ENCODE data around the gene UNC79.
"Not testable (repeated sequence)": the region's sequence is repeated elsewhere in the genome, so short reads cannot be mapped to it uniquely, and the experiment has no call there.

Gene UNC79

GRCh38 chr14:93481758-93482157 lies 51.0 kb downstream of the UNC79 start:
- Histone ChIP-seq H2AFZ (ENCODE audit: low read length) (no peak overlapping the region), H3K27ac (ENCODE audit: low read length) (no peak overlapping the region), H3K9me3 (replicated peaks; ENCODE audit: insufficient read depth, low read length) (no peaks in the 10 kb centered on the region), H3K4me2 (ENCODE audit: low read depth, low read length) (no peak overlapping the region), H3K36me3 (replicated peaks; ENCODE audit: insufficient read depth, low read length) (no peaks in the 10 kb centered on the region), H3F3A (ENCODE audit: insufficient read depth, low read length) (no peaks in the 10 kb centered on the region), H3K4me3 (ENCODE audit: low read length) (no peak overlapping the region), H3K9ac (ENCODE audit: low read length) (no peak overlapping the region), H3K27me3 (replicated peaks; ENCODE audit: insufficient read depth, low read length) (no peaks in the 10 kb centered on the region), H3K9me2 (replicated peaks; ENCODE audit: insufficient read depth, low read length) (no peaks in the 10 kb centered on the region), H4K20me1 (ENCODE audit: insufficient read depth, low read length) (no peaks in the 10 kb centered on the region), H3K79me2 (ENCODE audit: low read length) (no peaks in the 10 kb centered on the region), H3K4me1 (ENCODE audit: low read length) (no peaks in the 10 kb centered on the region)
- DNase-seq = no peak
- TF ChIP-seq EZH2phosphoT487 (IDR thresholded peaks at IDR 0.05; ENCODE audit: low read length) = no peak
- no peak for TF ChIP-seq CTCF (IDR thresholded peaks at IDR 0.05; ENCODE audit: low read length)
- no peak for TF ChIP-seq EZH2 (optimal IDR thresholded peaks at IDR 0.05; ENCODE audit: low read depth, low read length)

DNA sequence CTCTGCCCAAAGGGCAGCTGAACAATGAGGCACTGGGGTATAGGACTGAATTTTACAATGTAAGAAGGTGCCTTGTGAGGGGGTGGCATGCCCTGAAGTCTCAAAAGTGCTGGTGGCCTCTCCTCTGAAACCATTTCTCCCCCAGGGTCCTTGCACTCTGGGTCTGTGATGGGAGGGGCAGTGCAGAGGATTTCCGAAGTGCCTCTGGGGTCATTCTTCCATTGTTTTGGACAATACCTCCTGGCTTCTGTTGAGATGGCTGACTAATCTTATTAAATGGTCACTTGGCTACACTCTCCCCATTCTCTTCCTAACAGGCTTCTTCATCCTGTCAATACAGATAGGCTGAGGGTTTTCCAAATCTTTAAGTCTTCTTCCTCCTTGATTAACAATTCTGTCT lies 59.3 kb downstream of the UNC79 start:
- Histone ChIP-seq H3K9me2 (replicated peaks; ENCODE audit: insufficient read depth, low read length) (no peaks in the 10 kb centered on the region), H3K79me2 (ENCODE audit: low read length) (no peaks in the 10 kb centered on the region), H4K20me1 (ENCODE audit: insufficient read depth, low read length) (no peaks in the 10 kb centered on the region), H3K27ac (ENCODE audit: low read length) (no peak overlapping the region), H3K9ac (ENCODE audit: low read length) (no peak overlapping the region), H3K4me1 (ENCODE audit: low read length) (no peaks in the 10 kb centered on the region), H2AFZ (ENCODE audit: low read length) (no peak overlapping the region), H3K4me3 (ENCODE audit: low read length) (no peak overlapping the region), H3K36me3 (replicated peaks; ENCODE audit: insufficient read depth, low read length) (no peaks in the 10 kb centered on the region), H3K4me2 (ENCODE audit: low read depth, low read length) (no peak overlapping the region), H3K9me3 (replicated peaks; ENCODE audit: insufficient read depth, low read length) (no peaks in the 10 kb centered on the region), H3F3A (ENCODE audit: insufficient read depth, low read length) (no peaks in the 10 kb centered on the region), H3K27me3 (replicated peaks; ENCODE audit: insufficient read depth, low read length) (no peaks in the 10 kb centered on the region)
- DNase-seq = no peak
- no peak for TF ChIP-seq EZH2 (optimal IDR thresholded peaks at IDR 0.05; ENCODE audit: low read depth, low read length)
- TF ChIP-seq CTCF (IDR thresholded peaks at IDR 0.05; ENCODE audit: low read length) = no peak

DNA sequence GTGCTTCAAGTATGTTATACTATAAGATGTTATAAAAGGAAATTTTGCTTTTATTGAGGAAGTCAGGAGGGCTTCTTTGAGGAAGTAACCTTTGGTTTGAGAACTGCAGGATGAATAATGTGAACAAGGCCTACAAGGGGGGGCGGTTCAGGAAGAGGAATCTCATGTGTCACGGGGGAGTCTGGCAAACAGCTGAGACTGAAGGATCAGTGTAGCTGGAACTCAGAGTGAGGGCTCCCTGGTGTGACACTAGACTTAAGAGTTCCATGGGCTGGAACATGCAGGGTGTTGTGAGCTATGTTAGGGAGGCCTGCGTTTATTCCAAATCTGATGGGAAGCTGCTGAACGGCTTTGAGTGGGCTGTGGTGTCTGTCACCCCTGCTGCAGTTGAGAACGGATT lies 62.3 kb downstream of the UNC79 start:
- Histone ChIP-seq H3K9me2 (replicated peaks; ENCODE audit: insufficient read depth, low read length) (no peaks in the 10 kb centered on the region), H3K27me3 (replicated peaks; ENCODE audit: insufficient read depth, low read length) (no peaks in the 10 kb centered on the region), H3K36me3 (replicated peaks; ENCODE audit: insufficient read depth, low read length) (no peaks in the 10 kb centered on the region), H3K4me2 (ENCODE audit: low read depth, low read length) (no peak overlapping the region), H3K79me2 (ENCODE audit: low read length) (no peaks in the 10 kb centered on the region), H3K27ac (ENCODE audit: low read length) (no peak overlapping the region), H3K4me3 (ENCODE audit: low read length) (no peak overlapping the region), H2AFZ (ENCODE audit: low read length) (no peak overlapping the region), H3F3A (ENCODE audit: insufficient read depth, low read length) (no peaks in the 10 kb centered on the region), H3K9ac (ENCODE audit: low read length) (no peak overlapping the region), H3K9me3 (replicated peaks; ENCODE audit: insufficient read depth, low read length) (no peaks in the 10 kb centered on the region), H4K20me1 (ENCODE audit: insufficient read depth, low read length) (no peaks in the 10 kb centered on the region), H3K4me1 (ENCODE audit: low read length) (no peaks in the 10 kb centered on the region)
- no peak for DNase-seq
- TF ChIP-seq EZH2 (optimal IDR thresholded peaks at IDR 0.05; ENCODE audit: low read depth, low read length) (no peak), EZH2phosphoT487 (IDR thresholded peaks at IDR 0.05; ENCODE audit: low read length) (no peak)

GRCh38 chr14:93493622-93494021 lies 62.9 kb downstream of the UNC79 start:
- not testable (repeated sequence) for H3K27me3 ChIP-seq (replicated peaks; ENCODE audit: insufficient read depth, low read length); H3K27ac ChIP-seq (ENCODE audit: low read length); DNase-seq; H3K79me2 ChIP-seq (ENCODE audit: low read length); H3K9me2 ChIP-seq (replicated peaks; ENCODE audit: insufficient read depth, low read length); H3F3A ChIP-seq (ENCODE audit: insufficient read depth, low read length); H3K36me3 ChIP-seq (replicated peaks; ENCODE audit: insufficient read depth, low read length); H3K4me2 ChIP-seq (ENCODE audit: low read depth, low read length); H3K9me3 ChIP-seq (replicated peaks; ENCODE audit: insufficient read depth, low read length); H3K9ac ChIP-seq (ENCODE audit: low read length); H2AFZ ChIP-seq (ENCODE audit: low read length); H3K4me3 ChIP-seq (ENCODE audit: low read length); H3K4me1 ChIP-seq (ENCODE audit: low read length); H4K20me1 ChIP-seq (ENCODE audit: insufficient read depth, low read length)
